Naive thymus-derived CD8-positive, alpha-beta T cell (primary cell): Measurements from ENCODE around the gene CD22. TPM values are rescaled to one million over a fixed set of nuclear protein-coding genes. Genes with fewer than 3 reads are reported as not detected.
"Not testable (repeated sequence)": the region's sequence is repeated elsewhere in the genome, so short reads cannot be mapped to it uniquely, and the experiment has no call there.

ENCODE experiments used
- ATAC-seq, 2 donors: fragments of 150-1000 bp; cut with Tn5 transposase in 1 of 2; sonication (Bioruptor Pico), chemical (Tn5 transposase) in 1 of 2; 1 replicate in 1 of 2; 2 replicates in 1 of 2; pipeline ENCODE4 v1.10.0; 2021; ENCODE audit warnings: mild to moderate bottlenecking in 2 of 2, moderate library complexity in 2 of 2
- POLR2A ChIA-PET: fragments of 350-600 bp; sonication (Branson Sonifier 250); formaldehyde crosslinking; loops from one replicate; lab custom pipeline; 2021; ENCODE audit warnings: antibody characterized with exemption; lab: Charles Lee
- DNase-seq, 10 donors: peaks; one replicate each; pipeline versions ENCODE4 v3.0.0 to v3.0.0-alpha.2; 2020 to 2022
- H3K27ac Mint-ChIP-seq, 10 donors: one replicate each; pipeline ENCODE4 v1.8.0; 2020 to 2022; ENCODE audit warnings: mild to moderate bottlenecking in 10 of 10, mixed read lengths in 10 of 10, moderate library complexity in 4 of 10, inconsistent platforms in 1 of 10
- H3K27me3 Mint-ChIP-seq, 5 donors: one replicate each; pipeline ENCODE4 v1.8.0; 2021 to 2022; ENCODE audit warnings: mixed read lengths in 5 of 5
- H3K36me3 Mint-ChIP-seq, 3 donors: one replicate each; pipeline ENCODE4 v1.8.0; 2020 to 2022; ENCODE audit warnings: mixed read lengths in 3 of 3, mild to moderate bottlenecking in 2 of 3, inconsistent platforms in 1 of 3
- H3K4me1 Mint-ChIP-seq, 4 donors: one replicate each; pipeline ENCODE4 v1.8.0; 2021 to 2022; ENCODE audit warnings: mixed read lengths in 4 of 4
- H3K4me3 Mint-ChIP-seq, 10 donors: one replicate each; pipeline ENCODE4 v1.8.0; 2020 to 2022; ENCODE audit warnings: mild to moderate bottlenecking in 10 of 10, mixed read lengths in 10 of 10, moderate library complexity in 6 of 10, inconsistent platforms in 1 of 10
- H3K9me3 Mint-ChIP-seq, 9 donors: one replicate each; pipeline ENCODE4 v1.8.0; 2020 to 2022; ENCODE audit warnings: mixed read lengths in 9 of 9, mild to moderate bottlenecking in 3 of 9, inconsistent platforms in 1 of 9, moderate library complexity in 1 of 9
- polyA plus RNA-seq, 3 donors: library from polyadenylated mRNA; unstranded; fragments of 300-500 nt; fragmentation: Illumina TruSeq; gene quantifications; one replicate each; pipeline ENCODE4 v1.2.3, GENCODE V29; 2021
- total RNA-seq, 8 experiments: library from RNA in 2 of 8; stranded (reverse) in 2 of 8; gene quantifications; one replicate each; pipeline ENCODE4 v1.2.3 and lab custom pipeline; 2021 to 2026

Gene CD22
- total and polyA plus RNA-seq, 5 experiments from 2014 or later, result 0.46 to 21.1 (median 10.4) TPM; not detected in 1

GRCh38 chr19:35349614-35350521 is 20.9 kb downstream of the CD22 start:
- ATAC-seq (no peak), DNase-seq (peak in 1 of 10 donors; percentile 12)
- H3K27me3 Mint-ChIP-seq, result peaks cover 0 to 18% (median 5%) of the 10 kb centered on the region in 5 donors
- H3K4me1 Mint-ChIP-seq, result peaks cover 20 to 55% (median 33%) of the 10 kb centered on the region in 4 donors
- H3K9me3 Mint-ChIP-seq, result no peaks in the 10 kb centered on the region
- H3K27ac Mint-ChIP-seq, result peak overlapping the region in 1 of 10 donors; percentile 29
- no peaks in the 10 kb centered on the region for H3K36me3 Mint-ChIP-seq
- no peak overlapping the region for H3K4me3 Mint-ChIP-seq
- POLR2A ChIA-PET, result interaction anchor here (0.7 kb wide), 1 partner anchor 145 kb away, joined by 3 read pairs; no protein-coding TSS in a partner anchor

GRCh38 chr19:35350591-35350990 is 21.6 kb downstream of the CD22 start:
- ATAC-seq, result no peak
- Mint-ChIP-seq H3K4me1 (peaks cover 20 to 52% (median 32%) of the 10 kb centered on the region in 4 donors), H3K27me3 (peaks cover 0 to 17% (median 5%) of the 10 kb centered on the region in 5 donors), H3K36me3 (no peaks in the 10 kb centered on the region), H3K9me3 (no peaks in the 10 kb centered on the region), H3K27ac (no peak overlapping the region), H3K4me3 (no peak overlapping the region)
- POLR2A ChIA-PET, result no interaction called here
- DNase-seq, result no peak

- Mint-ChIP-seq H3K4me3 (no peak overlapping the region), H3K36me3 (no peaks in the 10 kb centered on the region), H3K27ac (no peak overlapping the region), H3K4me1 (peaks cover 17 to 42% (median 22%) of the 10 kb centered on the region in 4 donors), H3K27me3 (peaks cover 0 to 17% (median 5%) of the 10 kb centered on the region in 5 donors), H3K9me3 (no peaks in the 10 kb centered on the region)
- POLR2A ChIA-PET, result interaction anchor here (0.6 to 2.3 kb wide), 3 partner anchors 12 to 135 kb away, joined by 3 to 11 read pairs (median 5); no protein-coding TSS in a partner anchor
- no peak for DNase-seq
- ATAC-seq, result no peak
Measured at GRCh38 chr19:35351411-35352176, 22.6 kb downstream of the CD22 start.

GRCh38 chr19:35352177-35352447 is 23.1 kb downstream of the CD22 start:
- Mint-ChIP-seq H3K36me3 (no peaks in the 10 kb centered on the region), H3K27ac (no peak overlapping the region), H3K27me3 (peaks cover 0 to 15% (median 5%) of the 10 kb centered on the region in 5 donors), H3K9me3 (no peaks in the 10 kb centered on the region), H3K4me1 (peaks cover 12 to 37% (median 17%) of the 10 kb centered on the region in 4 donors), H3K4me3 (no peak overlapping the region)
- DNase-seq (no peak), ATAC-seq (no peak)
- POLR2A ChIA-PET, result interaction anchor here (1.2 to 2.3 kb wide), 3 partner anchors 111 to 135 kb away, joined by 3 to 12 read pairs (median 11); no protein-coding TSS in a partner anchor

DNA sequence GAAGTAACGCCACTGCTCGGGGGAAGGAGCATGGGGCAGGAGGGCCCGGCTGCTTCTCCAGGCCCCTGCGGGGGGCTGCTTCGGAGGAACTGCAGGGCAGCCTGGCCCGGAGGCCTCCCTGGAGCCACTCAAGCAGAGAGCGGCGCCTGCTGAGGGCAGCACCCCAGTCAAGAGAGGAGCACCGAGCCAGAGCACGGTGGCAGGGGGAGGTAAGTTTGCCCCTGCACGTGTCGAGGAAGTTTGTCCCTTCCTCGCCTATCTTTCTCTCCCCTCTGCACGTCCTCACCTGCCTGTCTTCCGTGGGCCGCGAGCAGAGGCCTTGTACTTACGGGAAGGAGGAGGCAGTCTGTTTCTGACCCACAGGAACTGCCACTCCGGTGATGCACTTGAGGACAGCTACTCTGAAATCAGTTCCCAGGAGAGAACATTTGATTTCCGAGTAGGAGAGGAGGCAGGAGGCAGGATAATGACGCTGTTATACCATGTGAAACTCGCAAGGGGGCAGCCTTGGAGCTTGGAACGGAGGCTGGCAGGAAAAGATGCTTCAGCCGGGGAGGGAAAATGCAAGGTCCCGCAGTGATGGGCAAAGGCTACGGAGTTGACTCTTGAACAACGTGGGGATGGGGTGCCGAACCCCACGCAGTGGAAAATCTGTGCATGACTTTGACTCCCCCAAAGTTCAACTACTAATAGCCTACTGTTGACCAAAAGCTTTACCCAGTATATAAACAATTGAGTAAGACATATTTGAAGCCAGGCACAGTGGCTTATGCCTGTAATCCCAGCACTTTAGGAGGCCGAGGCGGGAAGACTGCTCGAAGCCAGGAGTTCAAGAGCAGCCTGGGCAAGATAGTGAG is 23.7 kb downstream of the CD22 start:
- POLR2A ChIA-PET, result interaction anchor here (1.2 to 2.3 kb wide), 5 partner anchors 107 to 142 kb away, joined by 3 to 12 read pairs (median 7); no protein-coding TSS in a partner anchor
- Mint-ChIP-seq H3K4me3 (no peak overlapping the region), H3K27ac (peak overlapping the region in 3 of 10 donors; percentile 29 to 61 (median 52)), H3K36me3 (no peaks in the 10 kb centered on the region), H3K4me1 (peaks cover 8 to 32% (median 11%) of the 10 kb centered on the region in 4 donors), H3K27me3 (peaks cover 0 to 15% (median 5%) of the 10 kb centered on the region in 5 donors), H3K9me3 (no peaks in the 10 kb centered on the region)
- ATAC-seq (peak; percentile 78 to 91), DNase-seq (peak; percentile 46 to 79 (median 62))

DNA sequence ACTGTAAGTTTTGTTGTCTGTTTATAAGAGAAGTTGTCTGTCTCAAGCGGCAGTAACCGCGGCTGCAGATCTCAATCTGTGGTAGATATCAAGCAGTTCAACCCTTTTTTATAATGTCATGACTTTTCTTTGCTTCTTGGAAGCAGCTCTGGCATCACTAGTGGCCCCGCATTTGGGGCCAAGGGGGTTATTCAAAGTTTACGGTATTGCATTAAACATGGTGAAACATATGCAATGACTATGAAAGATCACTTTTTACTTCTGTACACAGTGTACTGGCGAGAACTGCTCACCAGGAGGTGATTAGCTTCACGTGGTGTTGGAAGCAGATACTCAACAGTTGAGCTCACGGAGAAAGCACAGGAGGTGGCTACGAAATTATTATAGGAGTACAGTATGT is 24.6 kb downstream of the CD22 start:
- POLR2A ChIA-PET, result interaction anchor here (1.3 to 2.3 kb wide), 4 partner anchors 106 to 142 kb away, joined by 4 to 12 read pairs (median 9); no protein-coding TSS in a partner anchor
- no peak overlapping the region for H3K4me3 Mint-ChIP-seq
- H3K27ac Mint-ChIP-seq, result no peak overlapping the region
- no peak for ATAC-seq
- no peaks in the 10 kb centered on the region for H3K36me3 Mint-ChIP-seq
- peaks cover 8 to 31% (median 13%) of the 10 kb centered on the region in 4 donors for H3K4me1 Mint-ChIP-seq
- no peaks in the 10 kb centered on the region for H3K9me3 Mint-ChIP-seq
- H3K27me3 Mint-ChIP-seq, result peaks cover 0 to 24% (median 5%) of the 10 kb centered on the region in 5 donors
- DNase-seq, result no peak

DNA sequence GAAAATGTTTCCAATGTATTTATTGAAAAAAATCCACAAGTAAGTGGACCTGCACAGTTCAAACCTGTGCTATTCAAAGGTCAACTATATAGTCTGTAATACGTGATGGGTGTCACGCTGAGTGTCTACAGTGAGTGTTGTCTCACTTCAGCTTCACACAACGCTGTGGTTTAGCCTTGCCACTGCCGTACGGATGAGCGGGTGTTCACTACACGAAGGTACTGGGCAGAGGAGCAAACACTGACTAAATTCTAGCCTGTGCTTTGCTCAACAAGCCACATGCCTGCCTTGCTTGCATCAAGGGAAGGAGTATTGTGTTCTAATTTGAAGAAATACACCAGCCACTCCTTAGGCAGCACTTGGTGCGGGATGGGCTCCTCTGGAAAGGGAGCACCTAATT is 25.9 kb downstream of the CD22 start:
- POLR2A ChIA-PET, result interaction anchor here (0.6 to 1.2 kb wide), 2 partner anchors 109 to 140 kb away, joined by 4 read pairs; no protein-coding TSS in a partner anchor

DNA sequence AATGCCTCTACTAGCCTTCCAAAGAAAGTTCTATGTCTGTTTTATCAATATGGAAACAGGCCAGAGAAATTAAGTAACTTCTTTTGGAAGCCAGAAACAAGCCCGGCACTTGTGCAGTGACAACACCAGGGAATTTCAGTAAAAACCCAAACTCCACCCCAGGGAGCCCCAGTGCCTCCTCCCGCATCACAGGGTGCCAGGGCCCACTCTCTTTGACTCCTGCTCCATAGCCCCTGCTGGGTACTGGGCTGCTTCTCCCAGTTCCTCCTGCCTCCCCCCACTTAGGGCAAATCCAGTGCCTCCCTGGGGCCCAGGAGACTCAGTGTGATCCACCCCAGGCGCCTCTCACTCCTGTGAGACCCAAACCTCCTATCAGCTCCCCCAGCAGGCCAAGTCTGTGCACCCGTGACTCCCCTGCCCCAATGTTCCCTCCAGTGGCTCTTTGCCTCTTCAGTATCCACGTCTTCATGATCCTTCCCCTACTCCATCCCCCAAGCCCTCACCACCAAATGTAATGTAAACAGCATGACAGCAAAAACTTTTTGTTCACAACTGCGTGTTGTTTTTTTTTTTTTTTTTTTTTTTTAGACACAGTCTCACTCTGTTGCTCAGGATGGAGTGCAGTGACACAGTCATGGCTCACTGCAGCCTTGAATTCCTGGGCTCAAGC is 26.9 kb downstream of the CD22 start:
- H3K27ac Mint-ChIP-seq, result no peak overlapping the region
- peaks cover 8 to 22% (median 13%) of the 10 kb centered on the region in 4 donors for H3K4me1 Mint-ChIP-seq
- H3K36me3 Mint-ChIP-seq, result no peaks in the 10 kb centered on the region
- DNase-seq (no peak), ATAC-seq (no peak)
- H3K27me3 Mint-ChIP-seq, result peaks cover 0 to 14% (median 5%) of the 10 kb centered on the region in 5 donors
- H3K4me3 Mint-ChIP-seq, result no peak overlapping the region
- POLR2A ChIA-PET, result interaction anchor here (0.7 kb wide), 1 partner anchor 11 kb away, joined by 3 read pairs; no protein-coding TSS in a partner anchor
- no peaks in the 10 kb centered on the region for H3K9me3 Mint-ChIP-seq

More for the DNA sequence above, 25.9 kb downstream of the CD22 start:
- no peaks in the 10 kb centered on the region for H3K9me3 Mint-ChIP-seq
- H3K27ac Mint-ChIP-seq, result no peak overlapping the region
- H3K27me3 Mint-ChIP-seq, result peaks cover 0 to 14% (median 5%) of the 10 kb centered on the region in 5 donors
- no peaks in the 10 kb centered on the region for H3K36me3 Mint-ChIP-seq
- H3K4me1 Mint-ChIP-seq, result peaks cover 8 to 22% (median 13%) of the 10 kb centered on the region in 4 donors
- no peak for ATAC-seq
- H3K4me3 Mint-ChIP-seq, result no peak overlapping the region
- DNase-seq, result no peak

GRCh38 chr19:35357867-35358573 is 29.0 kb downstream of the CD22 start, which contains the start of gene FFAR3:
TSS of gene FFAR3 (plus strand) at chr19:35358460. CDS start at chr19:35358891, 431 bp downstream.
- peaks cover 0 to 35% (median 10%) of the 10 kb centered on the region in 5 donors for H3K27me3 Mint-ChIP-seq
- H3K36me3 Mint-ChIP-seq, result no peaks in the 10 kb centered on the region
- H3K27ac Mint-ChIP-seq, result peak within 1 kb of the TSS in 5 of 10 donors; percentile 2 to 56 (median 45)
- POLR2A ChIA-PET, result interaction anchor here (0.7 kb wide), 1 partner anchor 10 kb away, joined by 4 read pairs; the partner anchor contains the start of gene FFAR1
- H3K9me3 Mint-ChIP-seq, result no peaks in the 10 kb centered on the region
- DNase-seq, result peak in 1 of 10 donors; percentile 30
- H3K4me1 Mint-ChIP-seq, result peaks cover 5 to 17% (median 8%) of the 10 kb centered on the region in 4 donors
- H3K4me3 Mint-ChIP-seq, result peak within 1 kb of the TSS in 5 of 10 donors; percentile 33 to 57 (median 43)
- peak in 1 of 2 donors; percentile 50 for ATAC-seq

DNA sequence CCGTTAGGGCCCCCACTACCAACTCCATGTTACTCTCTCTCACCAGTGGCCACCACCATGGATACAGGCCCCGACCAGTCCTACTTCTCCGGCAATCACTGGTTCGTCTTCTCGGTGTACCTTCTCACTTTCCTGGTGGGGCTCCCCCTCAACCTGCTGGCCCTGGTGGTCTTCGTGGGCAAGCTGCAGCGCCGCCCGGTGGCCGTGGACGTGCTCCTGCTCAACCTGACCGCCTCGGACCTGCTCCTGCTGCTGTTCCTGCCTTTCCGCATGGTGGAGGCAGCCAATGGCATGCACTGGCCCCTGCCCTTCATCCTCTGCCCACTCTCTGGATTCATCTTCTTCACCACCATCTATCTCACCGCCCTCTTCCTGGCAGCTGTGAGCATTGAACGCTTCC is 29.8 kb downstream of the CD22 start:
- H3K36me3 Mint-ChIP-seq, H3K27ac Mint-ChIP-seq, H3K9me3 Mint-ChIP-seq, POLR2A ChIA-PET, ATAC-seq, H3K4me3 Mint-ChIP-seq, DNase-seq: not testable (repeated sequence)
- peaks cover 5 to 12% (median 7%) of the 10 kb centered on the region in 4 donors for H3K4me1 Mint-ChIP-seq
- peaks cover 0 to 43% (median 10%) of the 10 kb centered on the region in 5 donors for H3K27me3 Mint-ChIP-seq
